GM18498 (cell line): Measurements from ENCODE around the gene TSPOAP1.

Experiments
- ATAC-seq: cut with Tn5 transposase; IDR thresholded peaks from one replicate; pipeline ENCODE4 v1.9.1; 2021; ENCODE audit warnings: mild to moderate bottlenecking, moderate library complexity; ENCODE audit not compliant: unreplicated experiment

Gene TSPOAP1

DNA sequence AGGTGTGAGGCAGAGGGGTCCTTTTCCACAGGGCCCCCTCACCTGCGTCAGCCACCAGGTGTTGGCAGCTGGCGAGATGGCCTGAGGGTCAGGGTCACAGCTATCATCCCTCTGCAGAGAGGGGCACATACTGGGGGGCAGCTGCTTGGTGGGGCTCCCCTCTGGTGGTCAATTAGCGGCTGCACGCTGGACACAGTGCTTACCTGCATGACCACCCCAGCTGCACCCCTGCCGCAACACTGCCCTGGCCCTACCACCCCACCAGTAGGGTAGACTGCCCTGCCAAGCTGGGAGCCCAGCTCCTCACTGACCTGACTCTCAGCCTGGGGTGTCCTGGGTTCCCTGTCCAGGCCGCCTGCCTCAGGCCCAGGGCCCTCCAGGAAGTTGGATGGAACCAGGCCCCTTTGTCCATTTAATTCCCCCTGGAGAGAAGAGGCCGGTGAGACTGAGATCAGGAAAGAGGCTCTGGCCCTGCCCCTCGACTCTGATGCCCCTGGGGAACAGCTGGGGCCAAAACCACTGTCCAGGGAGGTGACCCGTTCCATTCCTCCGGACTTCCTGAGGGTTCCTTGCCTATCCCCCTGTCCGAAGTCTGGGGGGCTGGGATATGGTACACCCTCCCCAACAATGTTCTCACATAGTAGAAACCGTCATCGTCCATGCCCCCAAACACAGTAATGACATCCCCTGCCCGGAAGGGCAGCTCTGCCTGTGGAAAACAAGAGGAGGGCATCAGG, 23.7 kb downstream of the TSPOAP1 start:
- no peak for ATAC-seq

DNA sequence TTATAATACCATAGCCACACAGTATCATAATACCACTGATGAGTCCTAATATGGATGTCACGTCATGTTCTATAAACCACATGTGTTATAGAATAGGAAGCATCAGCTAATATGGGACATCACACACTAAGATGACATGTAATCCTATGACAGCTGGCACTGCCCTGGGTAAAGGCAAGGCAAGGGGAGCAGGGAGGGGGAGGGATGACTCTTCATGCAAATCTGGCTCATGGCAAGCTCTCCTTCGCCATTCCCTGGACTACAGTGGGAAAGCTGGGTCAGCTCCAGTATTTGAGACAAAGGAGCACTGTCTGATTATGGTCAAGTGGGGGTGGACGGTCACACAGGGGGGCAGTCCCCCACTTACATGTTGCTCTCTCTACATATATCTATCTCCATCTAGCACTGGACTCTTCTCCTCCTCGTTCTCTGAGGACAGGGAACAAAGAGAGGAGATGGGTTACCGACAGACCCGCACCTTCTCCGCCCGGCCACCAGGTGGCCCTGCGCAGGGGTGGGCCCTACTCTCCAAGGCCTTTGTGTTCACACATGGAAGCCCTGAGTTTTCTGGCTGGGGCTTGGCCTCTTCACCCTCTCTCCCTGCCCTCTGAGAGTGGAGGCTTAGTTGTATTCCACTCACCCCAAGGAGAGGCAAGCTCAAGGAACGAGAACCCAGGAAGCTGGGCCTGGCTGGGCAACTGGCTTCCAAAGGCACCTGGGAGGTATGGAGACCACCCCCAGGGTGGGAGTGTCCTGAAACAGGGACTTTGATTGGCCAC, 24.4 kb downstream of the TSPOAP1 start:
- peak; percentile 61 for ATAC-seq

DNA sequence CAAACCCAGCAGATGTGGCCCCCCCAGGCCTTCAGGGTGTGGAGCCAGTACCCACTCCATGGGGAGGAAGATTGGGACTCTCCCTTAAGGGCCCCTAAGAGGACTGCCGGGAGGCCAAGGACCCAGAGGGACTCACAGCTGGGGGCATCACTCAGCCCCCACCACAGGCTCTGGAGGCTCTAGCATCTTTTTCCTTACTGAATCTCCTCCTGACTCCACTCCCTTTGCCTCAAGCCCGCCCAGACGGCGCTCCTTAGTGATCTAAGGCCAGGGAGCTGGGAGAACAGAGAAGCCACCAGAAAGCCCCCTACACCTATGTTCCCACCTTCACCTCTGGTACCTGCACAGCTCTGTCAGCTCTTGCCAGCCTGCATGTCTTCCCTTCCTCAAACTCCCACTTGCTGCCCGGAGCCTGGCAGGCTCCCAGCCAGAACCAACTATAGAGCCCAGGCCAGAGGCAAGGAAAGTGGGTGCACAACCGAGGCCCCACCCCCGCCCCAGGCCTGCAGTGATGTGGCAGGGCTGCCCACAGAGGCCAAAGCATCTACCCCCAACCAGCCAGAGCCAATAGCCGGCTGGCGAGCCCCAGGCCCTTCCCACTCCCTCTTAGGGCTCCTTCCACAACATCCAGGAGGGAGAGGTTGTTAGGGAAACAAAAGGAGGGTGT, 25.5 kb downstream of the TSPOAP1 start:
- ATAC-seq, result no peak

DNA sequence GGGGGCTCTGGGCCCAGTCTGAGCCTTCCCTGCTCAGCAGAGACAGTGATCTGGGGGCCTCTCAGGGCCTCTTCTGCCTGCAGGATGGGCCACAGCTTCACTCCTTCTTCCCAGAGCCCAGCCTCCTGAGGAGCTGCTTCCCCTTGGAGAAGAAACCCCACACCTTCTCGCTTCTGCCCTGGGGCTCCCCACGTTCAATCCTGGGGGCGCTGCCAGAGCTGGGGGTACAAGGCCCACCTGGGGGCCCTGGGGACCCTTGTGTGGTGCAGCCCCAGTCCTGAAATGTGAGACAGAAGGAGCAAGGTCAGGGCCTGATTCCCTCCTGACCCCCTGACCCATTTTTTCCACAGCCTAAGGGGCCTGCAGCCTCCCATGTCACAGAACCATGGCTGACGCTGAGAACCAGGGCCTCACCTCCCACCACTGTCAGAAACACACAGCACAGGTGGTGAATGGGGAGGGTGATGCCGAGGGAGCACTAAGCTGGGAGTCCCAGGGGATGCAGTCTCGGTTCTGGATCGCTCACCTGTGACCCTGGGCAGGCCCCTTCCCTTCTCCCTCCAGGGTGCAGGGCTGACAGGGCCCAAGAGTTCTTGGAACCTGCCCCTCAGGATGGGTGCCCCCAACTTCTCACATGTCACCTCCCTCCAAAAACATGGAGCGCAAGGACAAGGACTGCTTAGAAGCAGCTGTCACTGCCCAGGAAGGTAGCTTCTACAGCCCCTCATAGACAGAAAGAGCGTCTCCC, 26.2 kb downstream of the TSPOAP1 start:
- no peak for ATAC-seq

DNA sequence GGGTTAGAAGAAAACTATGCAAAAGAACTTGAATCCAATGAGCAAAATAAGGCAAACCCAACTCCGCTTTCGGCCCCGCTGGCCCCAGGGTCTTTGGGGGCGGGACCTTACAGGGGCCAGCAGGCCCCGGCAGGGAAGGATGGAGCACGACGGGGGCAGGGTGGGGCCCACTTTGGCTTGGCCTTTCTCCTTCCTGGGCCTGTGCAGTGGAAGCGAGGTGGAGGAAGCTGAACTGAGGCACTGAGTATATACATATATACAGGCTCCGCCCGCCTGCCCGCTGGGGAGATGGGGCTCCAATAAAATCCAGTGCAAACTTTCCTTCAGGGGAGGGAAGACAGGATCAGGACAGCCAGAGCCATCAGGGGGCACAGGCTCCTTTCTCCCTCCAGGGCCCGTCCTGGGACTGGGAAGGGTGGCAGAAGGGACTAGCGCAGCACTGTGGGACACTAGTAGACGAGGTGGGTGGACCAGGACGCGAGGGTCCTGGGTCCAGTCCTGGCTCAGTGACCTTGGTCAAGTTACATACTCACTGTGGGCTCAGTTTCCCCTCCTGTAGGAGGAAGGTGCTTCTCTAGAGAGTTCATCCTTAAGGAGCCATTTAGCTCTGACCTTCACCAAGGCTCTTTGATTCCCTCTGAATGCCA, 27.0 kb downstream of the TSPOAP1 start:
- ATAC-seq, result no peak

DNA sequence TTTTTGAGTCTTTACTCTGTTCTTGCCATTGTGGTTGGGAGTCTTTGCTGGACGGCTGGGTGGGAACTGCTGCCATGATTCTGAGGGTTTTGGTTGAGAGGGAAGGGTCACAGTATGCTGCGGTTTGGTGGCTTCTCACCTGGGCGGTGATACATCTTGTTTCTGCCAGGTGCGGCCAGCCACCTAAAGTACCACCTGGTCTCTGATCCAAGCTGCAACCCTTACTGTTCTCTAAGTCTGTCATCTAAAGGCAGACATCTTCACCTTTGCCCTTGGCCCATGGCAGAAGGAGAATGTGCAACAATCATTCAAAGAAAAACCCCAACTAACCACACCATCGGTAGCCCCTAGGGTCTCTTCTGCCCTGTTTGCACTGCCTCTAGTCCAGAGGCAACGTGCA, 28.3 kb downstream of the TSPOAP1 start:
- no peak for ATAC-seq

DNA sequence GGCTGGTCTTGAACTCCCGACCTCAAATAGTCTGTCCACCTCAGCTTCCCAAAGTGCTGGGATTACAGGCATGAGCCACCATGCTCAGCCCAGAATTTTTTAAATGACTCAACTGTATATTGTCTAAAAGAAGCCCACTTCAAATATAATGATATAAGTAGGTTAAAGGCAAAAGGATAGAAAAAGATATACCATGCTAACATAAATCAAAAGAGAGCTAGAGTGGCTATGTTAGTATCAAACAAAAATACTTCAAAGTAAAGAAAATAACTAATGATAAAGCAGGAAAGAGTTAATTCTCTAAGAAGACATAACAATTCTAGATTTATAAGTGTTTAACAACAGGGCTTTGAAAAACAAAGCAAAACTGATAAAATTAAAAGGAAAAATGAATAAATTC, 34.6 kb downstream of the TSPOAP1 start:
- ATAC-seq, result no peak

DNA sequence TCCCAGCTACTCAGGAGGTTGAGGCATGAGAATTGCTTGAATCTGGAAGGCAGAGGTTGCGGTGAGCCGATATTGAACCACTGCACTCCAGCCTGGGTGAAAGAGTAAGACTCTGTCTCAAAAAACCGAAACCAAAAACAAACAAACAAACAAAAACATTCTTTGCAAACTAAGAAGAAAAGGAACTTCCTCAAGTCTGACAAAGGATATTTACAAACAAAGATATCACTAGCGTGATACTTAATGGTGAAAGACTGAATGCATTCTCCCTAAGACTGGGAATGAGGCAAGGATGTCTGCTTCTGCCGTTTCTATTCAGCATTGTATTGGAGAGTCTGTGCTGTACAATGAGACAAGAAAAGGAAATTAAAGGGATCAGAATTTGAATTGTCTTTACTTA, 37.3 kb downstream of the TSPOAP1 start:
- ATAC-seq, result no peak

DNA sequence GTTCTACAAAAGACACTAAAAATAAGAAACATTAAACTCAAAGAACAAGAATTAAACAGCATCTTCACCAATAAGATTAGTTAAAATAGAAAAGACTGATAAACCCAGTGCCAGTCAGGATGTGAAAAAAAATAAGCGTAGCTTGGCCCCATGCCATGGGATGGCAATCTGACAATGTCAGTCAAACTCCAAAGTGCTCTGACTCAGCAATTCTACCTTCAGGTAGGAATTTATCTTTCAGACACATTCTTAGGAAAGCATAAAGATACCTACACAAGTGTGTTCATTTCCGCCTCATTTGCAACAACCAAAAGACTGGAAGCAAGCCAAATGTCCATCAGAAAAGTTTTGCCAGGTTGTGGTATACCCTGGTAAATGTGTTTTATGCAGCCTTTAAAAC, 38.7 kb downstream of the TSPOAP1 start:
- no peak for ATAC-seq

DNA sequence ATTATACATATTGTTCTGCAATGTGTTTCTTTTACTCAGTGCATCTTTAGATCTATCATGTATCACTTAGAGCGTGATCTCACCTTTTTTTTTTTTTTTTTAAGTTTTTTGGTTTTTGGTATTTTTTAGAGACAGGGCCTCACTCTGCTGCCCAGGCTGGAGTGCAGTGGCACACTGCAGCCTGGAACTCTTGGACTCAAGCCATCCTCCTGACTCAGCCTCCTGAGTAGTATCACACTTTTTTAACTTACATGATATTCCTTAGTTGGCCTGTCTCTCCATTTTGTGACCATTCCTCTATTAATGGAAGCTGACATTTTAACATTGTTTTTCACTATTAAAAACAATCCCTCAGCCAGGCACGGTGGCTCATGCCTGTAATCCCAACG, 43.2 kb downstream of the TSPOAP1 start:
- no peak for ATAC-seq

DNA sequence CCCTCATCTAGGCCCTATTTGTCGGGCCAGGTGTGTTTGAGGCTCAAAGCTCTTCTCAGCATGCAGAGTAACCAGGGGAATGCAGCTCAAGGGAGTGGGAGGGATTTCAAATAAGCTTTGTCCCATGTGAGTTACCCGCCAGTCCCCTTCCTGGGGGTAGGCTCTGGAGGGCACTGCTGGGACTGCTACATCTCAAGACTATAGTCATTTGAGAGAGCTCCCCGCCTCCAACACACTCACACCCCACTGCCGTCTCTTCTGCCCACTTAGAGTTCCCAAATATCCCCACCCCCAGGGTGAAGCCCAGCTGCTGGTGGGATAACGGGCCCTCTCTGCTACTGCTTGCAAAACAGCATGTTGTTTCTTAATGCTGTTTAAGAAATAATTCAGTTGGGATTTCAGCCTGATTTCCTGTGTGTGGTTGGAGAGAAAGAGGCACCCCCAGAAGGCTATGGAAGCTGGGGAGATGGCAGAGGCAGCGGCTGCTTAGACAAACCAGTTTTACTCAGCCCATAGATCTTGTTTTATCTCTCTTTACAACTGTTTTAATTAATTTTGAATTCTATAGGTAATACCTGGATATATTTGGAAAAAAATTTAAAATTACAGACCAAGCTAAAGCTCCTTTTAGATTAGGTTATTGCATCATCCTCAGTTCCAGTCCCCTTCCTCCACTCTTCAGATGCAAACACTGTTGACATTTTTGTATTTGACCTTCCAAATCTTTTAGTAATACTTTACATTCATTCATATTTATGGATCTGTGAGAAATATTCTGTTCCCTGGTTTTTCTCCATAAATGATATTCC, 43.8 kb downstream of the TSPOAP1 start:
- no peak for ATAC-seq

DNA sequence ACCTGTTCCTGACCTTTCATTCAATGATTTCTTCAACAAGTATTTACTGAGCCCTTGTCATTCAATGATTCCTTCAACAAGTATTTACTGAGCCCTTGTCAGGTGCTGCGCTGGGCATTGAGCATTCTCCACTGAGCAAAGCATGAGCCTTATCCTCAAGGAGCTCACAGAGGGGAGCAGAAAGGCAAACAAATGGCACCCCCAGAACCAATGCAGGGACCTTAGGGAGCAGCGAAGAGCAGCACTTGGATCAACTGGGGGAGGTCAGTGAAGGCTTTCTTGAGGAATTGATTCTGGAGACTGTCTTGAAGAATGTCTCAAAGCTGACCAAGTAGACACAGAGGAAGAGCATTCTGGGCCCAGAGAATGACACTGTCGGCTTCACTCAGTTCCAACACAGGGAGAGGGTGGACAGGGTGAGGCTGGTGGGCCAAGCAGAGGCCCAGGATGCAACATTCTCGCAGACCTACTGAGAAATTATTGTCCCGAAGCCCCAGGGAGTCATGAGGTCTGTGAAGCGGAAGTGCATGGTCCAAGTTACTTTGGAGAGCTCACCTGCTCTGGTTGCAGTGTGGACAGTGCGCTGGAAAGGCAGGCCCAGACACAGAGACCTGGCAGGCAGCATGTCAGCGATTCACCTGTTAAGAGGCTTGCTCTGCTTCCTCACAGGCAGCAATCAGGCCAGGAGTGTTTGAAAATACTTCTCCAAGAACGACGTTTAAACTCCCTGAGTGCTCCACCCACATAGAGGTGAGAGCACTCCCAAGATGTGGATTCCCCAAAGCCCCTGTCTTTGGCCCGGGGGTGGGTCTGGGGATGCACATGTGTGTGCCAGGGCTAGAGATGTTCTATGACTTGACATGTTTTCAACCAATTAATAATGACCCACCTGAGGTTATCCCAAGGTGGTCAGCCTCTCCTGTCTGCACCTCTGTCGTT, 44.7 kb downstream of the TSPOAP1 start:
- no peak for ATAC-seq

DNA sequence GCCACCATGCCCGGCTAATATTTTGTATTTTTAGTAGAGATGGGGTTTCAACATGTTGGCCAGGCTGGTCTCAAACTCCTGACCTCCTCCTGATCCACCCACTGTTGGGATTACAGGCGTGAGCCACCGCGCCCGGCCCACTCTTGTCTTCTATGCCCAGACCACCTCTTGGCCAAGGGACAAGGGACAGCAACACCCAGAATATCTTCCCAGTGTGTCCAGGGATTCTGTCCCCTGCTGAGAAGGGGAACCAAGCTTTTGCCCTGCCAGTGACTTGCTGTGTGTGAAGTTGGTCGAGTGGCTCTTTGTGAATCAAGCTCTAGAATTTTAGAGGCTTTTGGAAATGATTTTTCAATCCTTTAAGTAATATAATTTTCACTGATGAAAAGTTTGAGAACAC, 46.2 kb downstream of the TSPOAP1 start:
- no peak for ATAC-seq

DNA sequence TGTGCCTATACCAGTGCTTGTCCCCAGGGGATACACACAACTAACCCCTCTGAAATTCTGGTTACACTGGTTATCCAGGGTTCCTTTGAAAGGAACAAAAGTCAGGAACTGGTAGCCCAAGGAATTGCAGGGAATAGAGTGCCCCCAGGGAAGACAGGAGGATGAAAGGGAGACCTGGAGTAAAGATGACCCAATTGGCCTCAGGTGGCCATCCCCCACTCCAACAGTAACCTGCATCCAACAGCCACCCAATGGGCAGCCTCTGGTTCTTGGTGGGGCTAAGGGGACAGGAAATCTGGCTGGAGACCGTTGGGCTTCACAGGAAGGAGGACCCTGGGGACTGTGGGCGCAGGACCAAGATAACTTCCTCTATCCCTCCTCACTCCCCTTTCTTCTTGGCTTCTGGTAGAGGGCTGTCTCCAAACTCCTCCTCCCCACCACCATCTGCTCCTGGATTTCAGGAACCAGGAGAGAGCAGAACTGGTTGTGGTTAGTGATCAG, 47.0 kb downstream of the TSPOAP1 start:
- no peak for ATAC-seq

DNA sequence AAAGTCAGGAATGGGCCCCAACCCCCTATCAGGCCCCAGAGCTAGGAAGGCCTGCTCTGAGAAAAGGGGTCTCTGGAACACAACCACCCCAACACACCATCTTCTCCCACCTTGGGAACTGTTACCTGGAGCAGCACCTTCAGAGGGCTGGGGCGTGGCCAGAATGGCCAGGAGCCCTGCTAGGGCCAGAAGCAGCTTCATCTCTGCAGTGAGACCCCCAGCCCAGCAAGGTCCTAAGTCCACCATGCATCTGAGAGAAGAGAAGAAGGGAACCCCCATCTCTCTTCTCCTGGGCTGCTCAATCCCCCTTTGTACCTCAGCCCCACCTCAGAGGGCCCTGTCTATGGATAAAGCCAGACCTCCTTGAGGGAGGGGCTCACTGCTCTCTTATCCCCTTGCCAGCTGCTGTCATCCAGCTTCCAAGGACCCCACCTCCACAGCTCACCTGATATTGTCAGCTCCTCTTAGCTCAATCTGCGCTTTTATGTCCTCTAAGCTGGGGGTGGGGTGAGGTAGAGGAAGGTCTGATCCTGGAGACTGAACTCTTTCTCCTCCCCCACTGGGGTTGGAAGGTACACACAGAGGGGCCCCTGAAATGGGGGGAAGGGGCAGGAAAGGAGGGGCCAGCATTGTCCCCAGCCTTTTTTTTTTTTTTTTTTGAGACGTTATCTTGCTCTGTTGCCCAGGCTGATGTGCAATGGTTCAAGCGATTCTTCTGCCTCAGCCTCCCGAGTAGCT, 47.9 kb downstream of the TSPOAP1 start, which contains the start of gene MPO:
MPO (minus strand) TSS at position 456 of the 738 bp plus-strand sequence; CDS start at position 279, 177 bp downstream.
- no peak for ATAC-seq

DNA sequence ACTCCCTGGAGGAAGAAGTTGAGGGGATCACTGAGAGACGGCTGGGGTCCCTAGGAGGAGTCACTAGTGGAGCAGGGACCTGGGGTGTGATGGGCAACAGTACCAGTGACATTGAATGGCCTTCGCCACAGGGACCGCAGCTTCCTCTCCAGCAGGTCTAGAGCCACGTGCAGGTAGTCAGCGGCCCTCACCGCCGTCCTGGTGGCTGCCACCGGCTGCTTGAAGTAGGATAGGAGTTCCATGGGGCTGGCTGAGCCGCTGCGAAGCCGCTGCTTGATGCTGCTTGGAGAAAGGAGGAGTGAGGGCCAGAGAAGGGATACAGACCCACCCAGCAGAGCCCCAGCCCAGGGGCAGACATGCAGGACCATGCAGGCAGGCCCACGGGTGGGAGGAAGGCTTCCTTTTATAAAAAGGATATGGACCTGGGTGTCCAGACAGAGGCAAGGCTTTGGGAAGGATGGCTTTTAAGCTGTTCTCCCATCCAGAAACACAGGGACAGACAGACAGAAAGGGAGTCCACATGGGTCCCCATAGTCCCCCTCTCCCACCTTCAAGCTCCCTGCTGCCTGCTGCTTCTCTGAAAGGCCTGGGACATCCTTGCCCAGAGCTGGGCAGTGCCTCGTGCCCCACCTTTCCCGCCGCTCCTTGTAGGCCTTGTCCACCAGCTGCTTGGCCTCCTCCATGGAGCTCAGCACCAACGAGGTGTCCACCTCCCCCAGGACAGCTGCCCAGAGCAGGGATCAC, 48.7 kb downstream of the TSPOAP1 start:
- no peak for ATAC-seq
